8988T (cell line): Measurements from ENCODE around the gene CLDND2.

ENCODE experiments used
- DNase-seq: peaks from one replicate; pipeline ENCODE4 v3.0.0; 2011

Gene CLDND2

DNA sequence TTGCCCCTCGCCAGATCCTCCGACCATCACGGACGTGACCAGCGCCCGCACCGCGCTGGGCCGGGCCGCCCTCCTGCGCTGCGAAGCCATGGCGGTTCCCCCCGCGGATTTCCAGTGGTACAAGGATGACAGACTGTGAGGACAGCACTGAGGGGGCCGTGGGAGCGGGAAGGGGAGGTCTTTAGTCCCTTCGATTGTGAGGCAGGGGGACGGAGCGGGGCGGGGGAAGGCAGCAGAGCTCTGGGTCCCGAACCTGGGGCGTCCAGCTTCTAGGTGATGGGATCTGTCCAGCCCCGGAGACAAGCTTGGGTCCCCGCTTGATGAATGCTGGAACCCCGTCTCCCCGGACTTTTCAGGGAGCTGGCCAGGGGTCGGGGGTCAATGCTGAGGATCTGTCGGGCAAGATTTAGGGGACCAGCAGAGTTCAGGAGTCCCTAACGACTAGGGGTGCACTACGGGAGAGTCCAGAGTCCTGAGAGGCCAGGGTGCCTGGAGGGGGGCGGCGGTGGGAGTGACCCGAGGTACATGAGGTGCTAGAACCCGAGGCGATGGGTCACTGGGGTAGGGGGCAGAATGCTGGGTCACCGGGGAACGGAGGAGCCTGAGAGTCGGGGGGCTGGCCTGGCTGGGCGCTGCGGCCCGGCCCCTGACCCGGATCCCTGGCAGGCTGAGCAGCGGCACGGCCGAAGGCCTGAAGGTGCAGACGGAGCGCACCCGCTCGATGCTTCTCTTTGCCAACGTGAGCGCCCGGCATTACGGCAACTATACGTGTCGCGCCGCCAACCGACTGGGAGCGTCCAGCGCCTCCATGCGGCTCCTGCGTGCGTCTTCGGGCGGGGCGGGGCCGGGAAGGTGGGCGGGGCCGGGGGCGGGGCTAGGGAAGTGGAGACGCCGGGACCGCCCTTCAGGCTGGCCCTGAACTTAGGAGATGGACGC lies 41.5 kb downstream of the CLDND2 start:
- DNase-seq: no peak

DNA sequence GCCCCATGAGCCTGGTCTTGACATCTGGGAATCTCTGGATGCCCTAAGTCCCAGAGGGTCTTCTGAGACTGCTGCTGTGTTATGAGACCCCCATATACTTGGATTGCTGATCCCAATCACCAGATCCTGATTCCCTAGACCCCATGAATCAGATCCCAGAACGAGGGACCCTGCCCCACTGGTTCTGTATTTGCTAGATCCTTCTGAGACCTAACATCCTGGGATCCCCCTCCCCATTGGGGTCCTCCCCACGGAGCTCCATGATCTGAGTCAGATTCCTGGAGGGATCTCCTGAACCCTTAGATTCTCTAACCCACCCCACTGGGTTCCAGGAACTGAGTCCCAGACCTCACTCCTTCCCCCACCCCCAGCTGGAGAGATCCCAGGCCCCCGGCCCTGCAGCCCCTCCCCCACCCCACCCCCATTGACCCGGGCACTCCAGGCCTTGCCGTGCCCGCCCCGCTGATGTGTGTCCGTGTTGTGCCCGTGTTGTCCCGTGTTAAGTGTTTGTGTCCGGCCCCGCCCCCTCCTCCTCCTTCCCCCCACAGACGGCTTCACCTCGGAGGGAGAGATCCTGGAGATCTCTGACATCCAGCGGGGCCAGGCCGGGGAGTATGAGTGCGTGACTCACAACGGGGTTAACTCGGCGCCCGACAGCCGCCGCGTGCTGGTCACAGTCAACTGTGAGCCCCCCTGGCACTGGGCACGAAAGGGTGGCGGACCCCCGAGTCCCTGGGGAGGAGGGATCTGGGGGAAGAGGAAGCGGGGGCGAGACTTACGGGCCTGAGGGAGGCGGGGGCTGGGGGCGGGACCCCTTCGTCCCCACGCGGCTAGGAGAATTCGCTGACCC lies 42.4 kb downstream of the CLDND2 start:
- DNase-seq: no peak

DNA sequence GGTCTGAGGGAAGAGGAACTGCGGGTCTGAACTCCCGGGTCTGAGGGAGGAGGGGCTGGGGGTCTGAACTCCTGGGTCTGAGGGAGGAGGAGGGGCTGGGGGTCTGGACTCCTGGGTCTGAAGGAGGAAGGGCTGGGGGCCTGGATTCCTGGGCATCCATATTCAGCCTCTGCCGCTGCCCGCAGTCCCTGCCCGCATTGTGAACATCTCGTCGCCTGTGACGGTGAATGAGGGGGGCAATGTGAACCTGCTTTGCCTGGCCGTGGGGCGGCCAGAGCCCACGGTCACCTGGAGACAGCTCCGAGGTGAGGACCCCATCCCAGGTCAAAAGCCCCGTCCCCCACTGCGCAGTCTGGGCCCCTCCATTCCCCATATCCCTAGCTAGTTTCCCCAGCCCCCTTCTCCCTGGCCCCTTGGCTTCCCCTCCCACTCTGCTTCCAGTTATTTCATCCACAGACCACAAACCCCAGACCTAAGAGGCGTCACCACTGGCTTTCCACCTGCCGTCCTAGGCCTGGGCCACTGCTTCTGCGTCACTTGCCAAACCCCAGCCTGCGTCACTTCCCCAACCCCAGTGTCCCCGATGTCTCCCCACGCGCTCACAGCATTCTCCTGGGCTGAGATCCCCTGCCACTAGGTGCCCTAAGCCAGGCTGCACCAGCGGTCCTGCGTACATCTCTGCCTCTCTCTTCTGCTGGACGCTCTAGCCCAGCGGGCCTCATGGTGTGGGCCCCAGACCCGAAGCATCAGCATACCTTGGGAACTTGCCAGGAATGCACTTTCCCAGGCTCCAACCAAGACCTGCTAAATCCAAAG lies 43.4 kb downstream of the CLDND2 start:
- DNase-seq: no peak

DNA sequence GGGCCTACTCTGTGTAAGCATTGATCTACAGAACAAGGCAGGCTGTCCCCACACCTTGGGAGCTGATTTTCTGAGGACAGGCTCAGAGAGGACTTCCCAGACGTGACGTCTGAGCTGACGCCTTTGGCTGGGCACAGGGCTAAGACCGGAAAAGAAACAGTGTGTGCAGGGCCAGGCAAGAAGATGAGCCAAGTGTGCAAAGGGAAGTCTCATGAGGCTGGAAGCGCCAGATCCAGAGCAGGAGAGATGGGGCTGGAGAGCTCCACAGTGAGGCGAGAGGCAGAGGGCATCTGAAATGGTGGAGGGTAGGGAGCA lies 44.7 kb downstream of the CLDND2 start:
- DNase-seq: no peak

DNA sequence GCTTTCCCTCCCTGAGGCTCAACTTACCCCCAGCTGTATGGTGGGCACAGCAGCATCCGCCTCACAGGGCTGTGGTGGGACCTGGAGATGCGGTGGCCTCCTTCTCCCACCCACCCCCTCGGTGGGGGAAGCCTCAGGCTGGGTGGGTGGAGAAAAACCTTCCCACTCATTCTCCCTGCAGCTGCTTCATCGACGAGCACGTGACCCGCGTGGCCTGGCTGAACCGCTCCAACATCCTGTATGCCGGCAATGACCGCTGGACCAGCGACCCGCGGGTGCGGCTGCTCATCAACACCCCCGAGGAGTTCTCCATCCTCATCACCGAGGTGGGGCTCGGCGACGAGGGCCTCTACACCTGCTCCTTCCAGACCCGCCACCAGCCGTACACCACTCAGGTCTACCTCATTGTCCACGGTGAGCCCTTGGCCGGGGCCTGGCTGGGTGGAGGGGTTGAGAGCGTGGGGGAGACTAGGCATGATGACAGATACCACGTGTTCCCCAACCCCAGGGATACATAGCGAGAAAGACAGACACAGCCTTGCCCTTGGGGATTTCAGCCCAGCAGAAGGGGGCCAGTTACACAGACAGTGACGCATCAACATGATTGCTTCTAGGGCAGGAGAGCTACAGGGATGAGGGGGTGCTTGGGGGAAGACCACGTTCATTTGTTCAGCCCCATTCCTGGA lies 45.2 kb downstream of the CLDND2 start:
- no peak for DNase-seq

DNA sequence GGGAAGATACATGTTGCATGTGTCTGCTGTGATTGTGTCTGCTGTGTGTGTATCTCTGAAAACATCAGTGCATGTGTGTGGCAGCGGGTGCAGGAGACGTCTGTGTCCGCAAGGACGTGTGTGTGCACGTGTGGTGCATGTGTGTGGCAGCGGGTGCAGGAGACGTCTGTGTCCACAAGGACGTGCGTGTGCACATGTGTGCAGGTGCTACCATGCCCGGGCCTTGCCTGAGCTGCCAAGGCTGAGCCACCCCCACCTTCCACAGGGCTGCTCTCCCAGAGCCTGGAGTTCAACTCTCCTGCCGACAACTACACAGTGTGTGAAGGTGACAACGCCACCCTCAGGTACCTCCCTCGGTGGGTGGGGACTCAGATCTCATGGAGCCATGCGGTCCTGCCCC lies 47.0 kb downstream of the CLDND2 start:
- DNase-seq: no peak

DNA sequence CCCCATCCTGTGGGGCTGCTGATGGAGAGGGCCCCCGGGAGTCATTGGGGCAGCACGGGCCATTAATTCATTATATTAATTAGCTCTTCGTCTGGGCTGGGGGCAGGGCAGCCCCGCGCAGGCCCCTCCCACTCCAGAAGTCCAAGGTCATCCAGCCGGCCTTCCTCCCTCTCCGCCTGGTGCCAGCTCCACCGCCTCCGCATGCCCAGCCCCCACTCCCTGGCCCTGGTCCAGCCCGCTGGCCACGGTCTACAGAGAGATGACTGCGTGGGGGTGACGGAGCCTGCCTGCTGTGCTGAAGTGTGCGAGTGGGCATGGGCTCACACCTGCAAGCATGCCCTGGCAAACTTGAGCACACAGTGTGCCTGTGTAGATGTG lies 48.5 kb downstream of the CLDND2 start:
- no peak for DNase-seq

DNA sequence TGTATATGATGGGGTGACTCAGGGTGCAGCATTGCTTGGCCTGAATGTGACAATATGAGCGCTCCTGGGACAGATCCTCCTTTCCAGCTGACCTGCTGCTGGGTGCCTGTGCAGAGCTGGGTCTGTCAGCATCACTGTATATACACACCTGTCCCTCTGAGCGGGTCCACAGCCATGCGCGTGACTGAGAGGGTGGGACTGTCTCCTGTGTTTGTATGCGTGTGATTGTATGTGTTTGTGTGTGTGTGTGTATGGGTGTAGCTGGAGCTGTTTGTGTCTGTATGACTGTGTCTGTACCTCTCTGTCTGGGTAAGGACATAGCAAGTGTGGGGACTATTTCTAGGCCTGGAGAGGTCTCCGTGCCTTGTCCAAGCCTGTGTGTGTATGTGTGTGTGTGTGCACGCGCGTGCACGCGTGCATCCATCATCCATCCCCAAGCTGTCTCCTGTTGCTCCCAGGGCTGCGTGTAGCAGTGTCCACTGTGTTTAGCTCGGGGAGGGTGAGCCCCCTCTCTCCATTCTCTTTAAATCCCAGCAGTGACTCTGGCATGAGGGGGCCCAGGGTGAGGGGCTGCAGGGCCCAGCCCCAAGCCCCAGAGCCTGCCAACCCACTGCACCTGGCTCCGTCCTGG lies 49.0 kb downstream of the CLDND2 start:
- DNase-seq: no peak

DNA sequence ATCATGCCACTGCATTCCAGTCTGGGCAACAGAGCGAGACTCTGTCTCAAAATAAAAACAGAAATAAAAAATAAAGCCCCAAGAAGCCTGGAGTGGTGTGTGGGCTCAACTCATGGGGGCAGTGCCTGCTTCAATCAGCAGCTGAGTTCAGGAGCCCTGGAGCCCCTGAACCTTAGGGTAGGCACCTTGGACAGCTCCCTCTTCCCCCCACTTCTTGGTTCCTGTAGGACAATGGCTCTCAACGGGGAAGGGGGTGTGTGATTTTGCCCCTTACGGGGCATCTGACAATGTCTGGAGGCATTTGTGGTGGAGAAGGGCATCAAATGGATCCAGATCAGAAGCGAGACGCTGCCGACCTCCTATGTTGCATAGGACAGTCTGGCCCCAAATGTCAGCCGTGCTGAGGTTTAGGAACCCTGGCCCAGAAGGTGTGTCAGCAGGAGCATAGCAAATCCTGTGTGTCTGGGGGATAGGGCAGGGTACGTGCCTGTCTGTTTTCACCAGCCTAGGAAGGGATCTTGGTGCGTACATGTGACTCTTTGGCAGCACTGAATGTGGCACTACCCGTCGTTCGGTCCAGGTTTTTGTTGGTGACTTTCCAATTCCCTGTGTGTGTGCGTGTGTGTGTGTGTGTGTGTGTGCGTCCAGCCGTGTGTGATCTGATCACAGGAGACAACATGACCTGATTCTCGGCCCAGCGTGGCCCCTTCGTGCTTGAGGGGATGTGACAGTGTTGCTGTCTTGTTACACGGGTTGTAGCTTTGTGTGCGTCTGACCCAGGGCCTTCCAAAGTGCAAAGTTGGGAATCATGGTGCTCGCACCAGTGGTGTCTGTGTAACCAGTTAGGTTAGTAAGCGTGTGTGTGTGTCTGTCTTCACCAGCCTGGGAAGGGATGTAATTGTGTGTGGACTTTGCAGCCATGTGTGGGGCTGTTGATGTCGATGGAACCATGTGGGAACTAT lies 49.8 kb downstream of the CLDND2 start:
- DNase-seq: no peak

DNA sequence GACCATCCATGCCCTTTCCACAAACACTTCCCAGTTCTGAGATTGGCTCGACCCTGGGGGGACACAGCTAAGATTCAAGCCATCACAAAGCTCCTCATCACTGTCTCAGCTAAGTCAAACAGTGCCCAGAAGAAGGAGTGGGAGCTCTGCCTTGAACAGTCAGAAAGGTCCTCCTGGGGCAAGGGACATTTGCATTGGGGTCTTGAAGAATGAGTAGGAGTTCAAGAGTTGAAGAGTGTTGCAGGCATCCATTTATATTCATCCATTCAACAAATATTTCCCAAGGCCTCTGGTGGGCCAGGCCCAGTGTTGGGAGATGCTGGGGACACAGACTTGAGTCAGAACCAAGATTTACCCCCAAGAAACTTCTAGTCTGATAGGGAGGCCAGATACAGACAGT lies 50.8 kb downstream of the CLDND2 start:
- DNase-seq: no peak

DNA sequence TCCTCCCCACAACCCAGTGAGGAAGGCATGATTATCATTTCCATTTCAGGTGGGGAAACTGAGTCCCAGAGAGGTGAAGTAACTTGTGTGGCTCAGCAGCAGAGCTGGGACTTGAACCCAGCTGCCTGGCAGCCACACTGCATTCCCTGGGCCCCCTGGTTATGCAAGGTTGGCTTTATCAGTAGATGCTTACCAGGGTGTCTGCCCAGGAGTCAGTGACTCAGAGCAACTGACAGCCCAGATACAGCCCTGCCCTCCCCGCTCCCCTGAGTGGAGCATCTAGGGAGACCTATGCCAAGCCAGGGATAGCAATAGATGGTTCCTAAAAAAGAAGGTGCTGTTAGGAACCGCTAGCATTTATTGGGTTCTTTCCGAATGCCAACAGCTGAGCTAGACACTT lies 51.4 kb downstream of the CLDND2 start:
- no peak for DNase-seq
